GM12865 (cell line): ENCODE results near the gene RAB5A.
"Not testable (repeated sequence)": the region's sequence is repeated elsewhere in the genome, so short reads cannot be mapped to it uniquely, and the experiment has no call there.

Experiments
- DNase-seq: peaks from one replicate; pipeline ENCODE4 v3.0.0; 2010; ENCODE audit warnings: low read depth
- H3K4me3 ChIP-seq: 2 replicates; pipeline ENCODE4 v1.5.1; 2011; ENCODE audit warnings: mild to moderate bottlenecking, low read depth, low read length, control low read depth
- CTCF ChIP-seq: IDR thresholded peaks from 2 replicates; pipeline ENCODE4 v1.5.1; 2011; ENCODE audit warnings: low read length, control low read depth, low read depth, inconsistent platforms; ENCODE audit not compliant: insufficient read depth; ENCODE audit errors: missing control alignments

RAB5A gene

DNA sequence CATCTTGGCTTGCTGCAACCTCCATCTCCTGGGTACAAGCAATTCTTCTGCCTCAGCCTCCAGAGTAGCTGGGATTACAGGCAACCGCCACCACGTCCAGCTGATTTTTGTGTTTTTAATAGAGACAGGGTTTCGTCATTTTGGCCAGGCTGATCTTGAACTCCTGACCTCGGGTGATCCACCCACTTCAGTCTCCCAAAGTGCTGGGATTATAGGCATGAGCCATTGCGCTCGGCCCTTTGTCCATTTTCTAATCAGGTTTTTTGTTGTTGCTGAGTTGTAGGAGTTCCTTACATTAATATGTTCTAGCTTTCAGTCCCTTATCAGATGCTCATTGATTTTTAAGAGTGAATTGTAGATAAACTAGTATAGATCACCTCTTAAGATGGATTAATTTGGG, 20.3 kb downstream of the RAB5A start:
- no peak for TF ChIP-seq CTCF
- H3K4me3 ChIP-seq: no peak overlapping the region
- DNase-seq: no peak

DNA sequence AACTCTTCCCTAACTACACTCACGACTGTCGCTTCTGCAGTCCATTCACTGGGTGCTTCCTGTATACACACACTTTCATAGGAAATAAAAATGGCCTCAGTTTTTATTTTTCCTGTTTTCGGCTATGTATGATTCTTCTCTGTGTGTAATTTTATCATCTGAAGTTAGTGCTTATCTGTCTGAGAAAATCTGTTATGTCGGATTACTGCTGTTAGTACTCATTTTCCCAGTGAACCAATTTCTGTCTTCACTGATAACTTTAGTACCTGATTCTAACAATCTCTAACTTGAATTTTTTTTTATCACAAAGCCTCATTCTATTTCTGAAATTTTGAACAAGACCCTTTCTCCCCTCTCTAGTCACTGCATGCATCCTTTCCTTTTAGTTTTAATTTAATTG, 20.9 kb downstream of the RAB5A start:
- H3K4me3 ChIP-seq: no peak overlapping the region
- no peak for TF ChIP-seq CTCF
- DNase-seq: no peak

- no peak for TF ChIP-seq CTCF
- no peak overlapping the region for H3K4me3 ChIP-seq
- DNase-seq: no peak
These were observed 23.4 kb downstream of the RAB5A start for GRCh38 chr3:19970327-19970726.

DNA sequence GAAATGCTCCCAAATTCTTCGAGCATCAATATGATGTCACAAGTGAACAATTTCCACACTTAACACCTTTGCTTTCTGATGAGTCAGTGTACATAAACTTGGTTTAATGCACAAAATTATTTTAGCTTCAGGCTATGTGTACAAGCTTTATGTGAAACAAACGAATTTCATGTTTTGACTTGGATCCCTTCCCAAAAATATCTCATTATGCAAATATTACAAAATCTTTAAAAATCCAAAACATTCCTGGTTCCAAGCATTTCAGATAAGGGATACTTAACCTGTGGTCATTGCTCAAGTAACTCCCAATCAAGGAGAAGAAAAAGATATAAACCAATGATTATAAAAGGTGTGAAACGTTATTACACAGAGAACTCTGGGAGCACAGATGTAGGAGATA, 25.2 kb downstream of the RAB5A start:
- DNase-seq: no peak
- no peak for TF ChIP-seq CTCF
- H3K4me3 ChIP-seq: no peak overlapping the region

DNA sequence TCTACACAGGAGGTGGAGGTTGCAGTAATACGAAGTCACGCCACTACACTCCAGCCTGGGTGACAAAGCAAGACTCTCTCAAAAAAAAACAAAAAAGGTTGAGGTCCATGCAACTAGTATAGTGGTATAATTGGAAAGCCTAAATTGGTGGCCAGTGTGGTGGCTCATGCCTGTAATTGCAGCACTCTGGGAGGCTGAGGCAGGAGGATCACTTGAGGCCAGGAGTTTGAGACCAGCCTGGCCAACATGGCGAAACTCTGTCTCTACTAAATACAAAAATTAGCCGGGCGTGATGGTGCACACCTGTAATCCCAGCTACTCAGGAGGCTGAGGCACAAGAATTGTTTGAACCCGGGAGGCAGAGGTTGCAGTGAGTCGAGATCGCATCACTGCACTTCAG, 42.0 kb downstream of the RAB5A start:
- DNase-seq, H3K4me3 ChIP-seq: not testable (repeated sequence)

DNA sequence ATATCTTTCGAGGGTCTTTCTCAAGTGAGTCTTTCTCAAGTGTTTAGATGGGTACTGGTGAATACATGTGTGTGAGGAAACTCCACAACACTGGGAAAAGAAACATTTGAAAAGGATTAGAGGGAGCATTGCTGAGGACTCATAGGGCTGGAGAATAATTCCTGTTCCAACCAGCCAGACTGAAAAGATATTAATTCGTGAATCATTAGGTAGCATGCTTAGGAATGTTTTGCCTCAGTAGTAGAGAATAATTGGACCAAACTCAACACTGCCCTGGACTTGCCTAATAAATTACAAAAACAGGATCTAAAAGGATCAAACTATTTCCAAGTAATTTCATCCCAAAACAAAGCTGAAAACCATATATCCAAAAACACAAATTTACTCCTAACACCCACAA, 47.9 kb downstream of the RAB5A start:
- TF ChIP-seq CTCF: no peak
- DNase-seq: no peak

GRCh38 chr3:19997502-19997901, 50.6 kb downstream of the RAB5A start:
- no peak overlapping the region for H3K4me3 ChIP-seq
- no peak for DNase-seq
- no peak for TF ChIP-seq CTCF

More for the DNA sequence above, 47.9 kb downstream of the RAB5A start:
- H3K4me3 ChIP-seq: no peak overlapping the region

GRCh38 chr3:20001932-20002331, 55.0 kb downstream of the RAB5A start:
- H3K4me3 ChIP-seq: no peak overlapping the region
- no peak for DNase-seq
- TF ChIP-seq CTCF: no peak
